Sigmoid colon (tissue), 7 donors: ENCODE measurements around the gene CNN2. TPM values are rescaled to one million over a fixed set of nuclear protein-coding genes. Genes with fewer than 3 reads are reported as not detected.

Experiments used
- DNase-seq: peaks from one replicate; pipeline ENCODE4 v3.0.0-alpha.2; 2019
- H3K27ac ChIP-seq, 4 donors: fragments of 200-600 bp; sonication (generic); one replicate each; pipeline ENCODE4 v1.5.1; 2016 to 2019; ENCODE audit warnings: mild to moderate bottlenecking in 1 of 4
- H3K27me3 ChIP-seq, 3 donors: fragments of 200-600 bp; sonication (generic); one replicate each; pipeline ENCODE4 v1.5.1; 2019; ENCODE audit warnings: mild to moderate bottlenecking in 1 of 3
- H3K36me3 ChIP-seq, 4 donors: fragments of 200-600 bp; sonication (generic); one replicate each; pipeline ENCODE4 v1.5.1; 2016 to 2019
- H3K4me1 ChIP-seq, 4 donors: fragments of 200-600 bp; sonication (generic); one replicate each; pipeline ENCODE4 v1.5.1; 2017 to 2019
- H3K4me3 ChIP-seq, 4 donors: fragments of 200-600 bp; sonication (generic); one replicate each; pipeline ENCODE4 v1.5.1; 2017 to 2019; ENCODE audit warnings: mild to moderate bottlenecking in 2 of 4, moderate library complexity in 1 of 4
- H3K9me3 ChIP-seq, 4 donors: fragments of 200-600 bp in 3 of 4; sonication (generic) in 3 of 4; one replicate each; pipeline versions ENCODE4 v1.5.1 to v1.6.1; 2013 to 2019
- EP300 ChIP-seq, 4 donors: sonication (generic); formaldehyde crosslinking; IDR thresholded peaks; one replicate each; pipeline ENCODE4 v1.6.1; 2017; ENCODE audit warnings: antibody characterized with exemption in 4 of 4
- POLR2A ChIP-seq, 2 donors: fragments of 450-650 bp; IDR thresholded peaks; one replicate each; pipeline ENCODE4 v1.6.1; 2016; ENCODE audit warnings: antibody characterized with exemption in 2 of 2, mild to moderate bottlenecking in 2 of 2, moderate library complexity in 2 of 2
- POLR2AphosphoS5 ChIP-seq, 4 donors: sonication (generic); formaldehyde crosslinking; IDR thresholded peaks; one replicate each; pipeline ENCODE4 v1.6.1; 2017; ENCODE audit warnings: antibody characterized with exemption in 4 of 4
- WGBS, 2 donors: extraction: QIAGEN DNeasy Blood & Tissue Kit; methylation state at CpG; one replicate each; pipeline ENCODE4 v1.1.7; 2013; 5-methylcytosine and 5-hydroxymethylcytosine counted together
- intact Hi-C: fragments of 100-400 bp; cut with DNase I; formaldehyde crosslinking; loops from one replicate; pipeline ENCODE4 v1.15.1; 2023
- polyA plus RNA-seq, 3 donors: library from polyadenylated mRNA; stranded (reverse); fragments of 200-250 nt; gene quantifications; one replicate each; pipeline ENCODE4 v1.2.3, GENCODE V29; 2013
- total RNA-seq, 4 donors: library from RNA; depleted of rRNA; stranded (reverse); fragments of >200 nt; gene quantifications; one replicate each; pipeline ENCODE4 v1.1.0, GENCODE V29; 2016
- TF ChIP-seq, protein P1 (sequence below), 4 experiments: fragments of 450-650 bp in 3 of 4; fragments of 200-600 bp in 1 of 4; IDR thresholded peaks; one replicate each; pipeline ENCODE4 v1.5.1; 2016 to 2019; ENCODE audit warnings: antibody characterized with exemption in 4 of 4, mild to moderate bottlenecking in 3 of 4, moderate library complexity in 2 of 4
- donor health status: healthy with polysubstance abuse.
- donor health status: Bipolar disorder and iron deficiency.
- donor health status: healthy.

The CNN2 gene
- total and polyA plus RNA-seq, 7 donors: 25.5 to 115 (median 48.0) TPM

DNA sequence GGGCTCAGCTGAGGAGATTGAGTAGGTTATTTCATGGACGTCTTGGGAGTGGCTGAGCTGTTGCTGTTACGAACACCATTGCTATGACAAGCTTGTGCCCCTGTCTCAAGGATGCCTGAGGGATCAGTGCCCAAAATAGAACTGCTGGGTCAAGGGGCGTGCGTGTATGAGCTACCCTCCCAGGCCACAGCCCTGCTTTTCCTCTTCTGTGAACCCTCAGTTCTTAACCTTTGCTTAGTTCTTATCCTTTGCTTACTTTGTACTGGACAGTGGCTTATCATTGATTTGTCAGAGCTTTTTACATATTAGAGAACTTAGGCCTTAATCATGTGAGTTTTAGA, 49.6 kb downstream of the CNN2 start:
- Histone ChIP-seq H3K4me3 (no peak overlapping the region), H3K27me3 (peaks cover 4 to 19% (median 7%) of the 10 kb centered on the region in 3 donors), H3K4me1 (peaks cover 0 to 11% (median 7%) of the 10 kb centered on the region in 4 donors), H3K27ac (no peak overlapping the region), H3K9me3 (no peaks in the 10 kb centered on the region), H3K36me3 (no peaks in the 10 kb centered on the region)
- TF ChIP-seq POLR2AphosphoS5 (IDR thresholded peaks at IDR 0.05) (no peak), EP300 (IDR thresholded peaks at IDR 0.05) (no peak), POLR2A (IDR thresholded peaks at IDR 0.05) (no peak)
- TF ChIP-seq, protein P1, sequence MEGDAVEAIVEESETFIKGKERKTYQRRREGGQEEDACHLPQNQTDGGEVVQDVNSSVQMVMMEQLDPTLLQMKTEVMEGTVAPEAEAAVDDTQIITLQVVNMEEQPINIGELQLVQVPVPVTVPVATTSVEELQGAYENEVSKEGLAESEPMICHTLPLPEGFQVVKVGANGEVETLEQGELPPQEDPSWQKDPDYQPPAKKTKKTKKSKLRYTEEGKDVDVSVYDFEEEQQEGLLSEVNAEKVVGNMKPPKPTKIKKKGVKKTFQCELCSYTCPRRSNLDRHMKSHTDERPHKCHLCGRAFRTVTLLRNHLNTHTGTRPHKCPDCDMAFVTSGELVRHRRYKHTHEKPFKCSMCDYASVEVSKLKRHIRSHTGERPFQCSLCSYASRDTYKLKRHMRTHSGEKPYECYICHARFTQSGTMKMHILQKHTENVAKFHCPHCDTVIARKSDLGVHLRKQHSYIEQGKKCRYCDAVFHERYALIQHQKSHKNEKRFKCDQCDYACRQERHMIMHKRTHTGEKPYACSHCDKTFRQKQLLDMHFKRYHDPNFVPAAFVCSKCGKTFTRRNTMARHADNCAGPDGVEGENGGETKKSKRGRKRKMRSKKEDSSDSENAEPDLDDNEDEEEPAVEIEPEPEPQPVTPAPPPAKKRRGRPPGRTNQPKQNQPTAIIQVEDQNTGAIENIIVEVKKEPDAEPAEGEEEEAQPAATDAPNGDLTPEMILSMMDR (IDR thresholded peaks at IDR 0.05): no peak
- WGBS, 2 donors: 45 to 76% methylated on average over 4 of the region's 4 CpGs
- intact Hi-C loops: no loop called here
- DNase-seq: no peak

DNA sequence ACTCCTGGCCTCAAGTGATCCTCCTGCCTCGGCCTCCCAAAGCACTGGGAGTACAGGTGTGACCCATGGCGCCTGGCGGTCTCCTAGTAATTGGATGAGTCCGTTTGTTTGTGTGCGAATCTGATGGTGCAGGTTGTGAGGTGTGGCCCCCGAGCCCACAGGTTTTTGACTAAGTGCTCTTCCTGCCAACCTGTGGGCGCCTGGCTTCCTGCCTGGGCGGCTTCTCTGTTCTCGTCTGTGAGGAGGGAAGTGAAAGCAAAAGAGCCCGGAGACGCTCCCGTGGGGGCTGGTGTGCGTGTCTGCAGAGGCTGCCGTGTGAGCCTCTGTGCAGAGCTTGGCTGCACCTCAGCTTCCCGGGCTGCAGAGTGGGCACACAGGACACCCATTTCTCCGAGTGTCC, 50.5 kb downstream of the CNN2 start:
- Histone ChIP-seq H3K9me3 (no peaks in the 10 kb centered on the region), H3K27me3 (peaks cover under 1 to 15% (median 4%) of the 10 kb centered on the region in 3 donors), H3K36me3 (no peaks in the 10 kb centered on the region), H3K4me1 (peaks cover 0 to 5% (median 1%) of the 10 kb centered on the region in 4 donors), H3K27ac (no peak overlapping the region), H3K4me3 (no peak overlapping the region)
- 6 to 21% methylated on average over 16 of the region's 16 CpGs for WGBS, 2 donors
- TF ChIP-seq EP300 (IDR thresholded peaks at IDR 0.05) (no peak), POLR2A (IDR thresholded peaks at IDR 0.05) (no peak), POLR2AphosphoS5 (IDR thresholded peaks at IDR 0.05) (no peak)
- TF ChIP-seq, protein P1 (IDR thresholded peaks at IDR 0.05): no peak
- DNase-seq: no peak
- intact Hi-C loops: no loop called here

DNA sequence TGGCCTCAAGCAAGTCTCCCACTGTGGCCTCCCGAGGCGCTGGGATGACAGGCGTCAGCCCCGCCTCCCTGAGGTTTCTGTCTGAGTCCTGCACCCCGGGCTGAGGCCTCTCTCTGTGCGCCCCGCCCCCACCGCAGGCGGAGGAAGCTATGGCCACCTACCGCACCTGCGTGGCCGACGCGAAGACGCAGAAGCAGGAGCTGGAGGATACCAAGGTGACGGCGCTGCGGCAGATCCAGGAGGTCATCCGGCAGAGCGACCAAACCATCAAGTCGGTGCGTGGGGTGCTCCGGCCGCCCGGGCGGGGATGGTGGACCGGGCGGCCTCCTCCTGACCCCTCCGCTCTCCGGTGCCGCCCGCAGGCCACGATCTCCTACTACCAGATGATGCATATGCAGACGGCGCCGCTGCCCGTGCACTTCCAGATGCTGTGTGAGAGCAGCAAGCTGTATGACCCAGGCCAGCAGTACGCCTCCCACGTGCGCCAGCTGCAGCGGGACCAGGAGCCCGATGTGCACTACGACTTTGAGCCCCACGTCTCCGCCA, 53.2 kb downstream of the CNN2 start:
- DNase-seq: no peak
- H3K4me3 ChIP-seq: no peak overlapping the region
- H3K4me1 ChIP-seq: peaks cover 0 to 15% (median 9%) of the 10 kb centered on the region in 4 donors
- H3K9me3 ChIP-seq: no peaks in the 10 kb centered on the region
- no peak for TF ChIP-seq EP300 (IDR thresholded peaks at IDR 0.05)
- TF ChIP-seq, protein P1 (IDR thresholded peaks at IDR 0.05): no peak
- no peak for TF ChIP-seq POLR2A (IDR thresholded peaks at IDR 0.05)
- TF ChIP-seq POLR2AphosphoS5 (IDR thresholded peaks at IDR 0.05): no peak
- intact Hi-C loops: no loop called here
- 84 to 88% methylated on average over 45 of the region's 45 CpGs for WGBS, 2 donors
- no peak overlapping the region for H3K27ac ChIP-seq
- H3K36me3 ChIP-seq: no peaks in the 10 kb centered on the region
- H3K27me3 ChIP-seq: peaks cover 7 to 19% (median 15%) of the 10 kb centered on the region in 3 donors

DNA sequence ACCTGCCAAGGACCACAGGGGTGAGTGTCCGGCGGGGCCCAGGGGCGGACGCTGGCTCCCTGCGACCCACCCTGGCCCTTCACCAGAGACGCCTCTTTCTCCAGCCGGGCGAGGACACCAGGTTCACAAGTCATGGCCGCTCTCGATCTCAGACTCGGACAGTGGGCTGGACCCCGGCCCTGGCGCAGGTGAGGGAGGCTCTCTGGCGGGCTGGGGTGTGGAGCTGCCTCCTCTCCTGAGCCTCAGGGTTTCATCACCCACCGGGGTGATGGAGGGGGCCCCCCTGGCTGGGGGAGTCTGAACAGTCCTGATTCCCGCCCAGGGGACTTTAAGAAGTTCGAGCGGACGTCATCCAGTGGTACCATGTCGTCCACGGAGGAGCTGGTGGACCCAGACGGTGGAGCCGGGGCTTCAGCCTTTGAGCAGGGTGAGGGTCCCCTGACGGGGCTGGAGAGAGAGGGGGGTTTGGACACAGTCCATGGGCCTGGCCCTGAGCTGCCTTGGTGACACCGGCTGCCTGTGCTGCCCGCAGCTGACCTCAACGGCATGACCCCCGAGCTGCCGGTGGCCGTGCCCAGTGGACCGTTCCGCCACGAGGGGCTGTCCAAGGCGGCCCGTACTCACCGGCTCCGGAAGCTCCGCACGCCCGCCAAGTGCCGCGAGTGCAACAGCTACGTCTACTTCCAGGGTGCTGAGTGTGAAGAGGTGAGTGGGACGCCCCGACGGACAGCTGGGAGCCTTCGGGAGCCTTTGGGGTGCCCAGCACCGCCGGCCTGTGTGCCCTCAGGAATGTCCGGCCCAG, 54.2 kb downstream of the CNN2 start:
- no peak overlapping the region for H3K27ac ChIP-seq
- no peak for DNase-seq
- intact Hi-C loops: no loop called here
- no peaks in the 10 kb centered on the region for H3K36me3 ChIP-seq
- no peaks in the 10 kb centered on the region for H3K9me3 ChIP-seq
- peaks cover 0 to 15% (median 9%) of the 10 kb centered on the region in 4 donors for H3K4me1 ChIP-seq
- no peak overlapping the region for H3K4me3 ChIP-seq
- TF ChIP-seq EP300 (IDR thresholded peaks at IDR 0.05) (no peak), POLR2AphosphoS5 (IDR thresholded peaks at IDR 0.05) (no peak), POLR2A (IDR thresholded peaks at IDR 0.05) (no peak)
- TF ChIP-seq, protein P1 (IDR thresholded peaks at IDR 0.05): no peak
- peaks cover 7 to 19% (median 15%) of the 10 kb centered on the region in 3 donors for H3K27me3 ChIP-seq
- 95 to 96% methylated on average over 50 of the region's 50 CpGs for WGBS, 2 donors
